ENCODE data around the gene HAL.

HAL gene

GRCh38 chr12:95990136-95990535 lies 6.0 kb downstream of the HAL start:
- no peak overlapping the region for H3K4me3 ChIP-seq (replicated peaks; ENCODE audit: low read depth, low read length)
- TF ChIP-seq, protein P1, sequence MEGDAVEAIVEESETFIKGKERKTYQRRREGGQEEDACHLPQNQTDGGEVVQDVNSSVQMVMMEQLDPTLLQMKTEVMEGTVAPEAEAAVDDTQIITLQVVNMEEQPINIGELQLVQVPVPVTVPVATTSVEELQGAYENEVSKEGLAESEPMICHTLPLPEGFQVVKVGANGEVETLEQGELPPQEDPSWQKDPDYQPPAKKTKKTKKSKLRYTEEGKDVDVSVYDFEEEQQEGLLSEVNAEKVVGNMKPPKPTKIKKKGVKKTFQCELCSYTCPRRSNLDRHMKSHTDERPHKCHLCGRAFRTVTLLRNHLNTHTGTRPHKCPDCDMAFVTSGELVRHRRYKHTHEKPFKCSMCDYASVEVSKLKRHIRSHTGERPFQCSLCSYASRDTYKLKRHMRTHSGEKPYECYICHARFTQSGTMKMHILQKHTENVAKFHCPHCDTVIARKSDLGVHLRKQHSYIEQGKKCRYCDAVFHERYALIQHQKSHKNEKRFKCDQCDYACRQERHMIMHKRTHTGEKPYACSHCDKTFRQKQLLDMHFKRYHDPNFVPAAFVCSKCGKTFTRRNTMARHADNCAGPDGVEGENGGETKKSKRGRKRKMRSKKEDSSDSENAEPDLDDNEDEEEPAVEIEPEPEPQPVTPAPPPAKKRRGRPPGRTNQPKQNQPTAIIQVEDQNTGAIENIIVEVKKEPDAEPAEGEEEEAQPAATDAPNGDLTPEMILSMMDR (IDR thresholded peaks at IDR 0.05; ENCODE audit: low read depth, low read length, missing control alignments) = no peak

DNA sequence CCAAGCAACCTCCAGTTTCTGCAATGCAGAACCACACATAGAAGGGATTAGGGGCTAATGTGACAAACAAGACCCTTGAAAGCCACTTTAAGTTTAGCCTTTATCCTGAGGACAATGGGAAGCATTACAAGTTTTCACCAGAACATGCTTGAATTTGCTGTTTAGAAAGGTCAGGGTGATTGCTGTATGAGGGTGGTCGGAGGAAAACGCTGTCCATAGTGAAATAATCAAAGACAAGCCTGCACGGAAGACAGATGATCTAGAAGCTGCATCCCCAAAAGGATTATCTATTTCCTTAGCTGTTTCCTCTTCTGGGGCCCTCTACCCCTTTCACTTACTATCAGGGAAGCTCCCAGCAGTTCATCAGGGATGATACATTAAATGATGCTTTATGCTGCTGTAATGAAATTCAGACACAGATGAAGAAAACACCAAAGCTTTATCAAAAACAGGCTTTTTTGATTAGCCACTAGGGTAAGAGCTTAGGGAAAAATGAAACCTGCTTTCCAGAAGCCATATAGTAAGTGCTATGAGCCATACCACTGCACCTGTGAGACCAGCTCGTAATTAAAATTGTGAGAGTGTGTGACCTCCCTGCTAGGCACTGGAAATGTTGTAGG lies 6.5 kb downstream of the HAL start:
- no peak overlapping the region for H3K4me3 ChIP-seq (replicated peaks; ENCODE audit: low read depth, low read length)
- TF ChIP-seq, protein P1 (IDR thresholded peaks at IDR 0.05; ENCODE audit: low read depth, low read length, missing control alignments) = no peak
- DNase-seq (ENCODE audit: extremely low read depth, low read depth) = no peak

More at GRCh38 chr12:95990136-95990535, 6.0 kb downstream of the HAL start:
- DNase-seq (ENCODE audit: extremely low read depth, low read depth) = no peak

DNA sequence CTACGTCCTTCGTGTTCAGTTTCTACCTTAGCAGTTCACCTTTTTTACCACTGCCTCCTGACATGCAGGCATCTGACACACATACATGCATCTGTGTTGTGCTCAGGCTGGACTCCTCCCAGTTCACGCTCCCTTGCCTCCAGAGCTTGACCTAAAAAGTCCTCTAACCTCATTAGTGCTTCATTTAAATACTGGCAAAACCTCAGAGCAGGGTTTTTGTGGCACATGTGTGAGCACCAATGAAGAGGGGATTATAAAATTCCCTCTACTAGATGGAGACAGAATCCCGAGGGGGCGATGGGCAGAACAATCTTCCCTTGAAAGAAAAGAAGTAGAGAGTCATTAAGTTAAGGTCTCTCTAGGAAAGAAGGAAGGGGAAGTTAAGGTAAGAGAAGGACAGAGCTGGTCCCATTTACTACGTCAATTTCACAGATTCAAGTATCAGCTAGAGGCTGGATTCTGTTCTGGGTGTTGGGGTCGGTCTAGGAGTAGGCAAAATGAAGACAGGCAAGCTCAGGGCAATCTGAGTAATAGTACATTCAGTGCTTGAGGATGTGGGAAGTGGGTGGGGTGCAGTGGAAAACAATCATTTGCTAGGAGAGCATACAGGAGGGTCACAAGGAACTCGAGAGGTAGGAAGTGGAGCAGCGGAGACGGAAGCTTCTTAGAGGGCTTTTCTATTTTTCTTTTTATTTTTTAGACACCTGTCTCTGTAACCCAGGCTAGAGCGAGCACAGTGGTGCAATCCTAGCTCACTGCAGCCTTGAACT lies 7.5 kb downstream of the HAL start:
- DNase-seq (ENCODE audit: extremely low read depth, low read depth) = no peak
- no peak overlapping the region for H3K4me3 ChIP-seq (replicated peaks; ENCODE audit: low read depth, low read length)
- TF ChIP-seq, protein P1 (IDR thresholded peaks at IDR 0.05; ENCODE audit: low read depth, low read length, missing control alignments) = no peak

- H3K4me3 ChIP-seq (replicated peaks; ENCODE audit: low read depth, low read length) = no peak overlapping the region
- TF ChIP-seq, protein P1 (IDR thresholded peaks at IDR 0.05; ENCODE audit: low read depth, low read length, missing control alignments) = no peak
- no peak for DNase-seq (ENCODE audit: extremely low read depth, low read depth)
Measured at GRCh38 chr12:95986635-95987570, 9.2 kb downstream of the HAL start.

GRCh38 chr12:95984682-95985081 lies 11.5 kb downstream of the HAL start:
- TF ChIP-seq, protein P1 (IDR thresholded peaks at IDR 0.05; ENCODE audit: low read depth, low read length, missing control alignments) = no peak
- no peak overlapping the region for H3K4me3 ChIP-seq (replicated peaks; ENCODE audit: low read depth, low read length)
- DNase-seq (ENCODE audit: extremely low read depth, low read depth) = no peak

DNA sequence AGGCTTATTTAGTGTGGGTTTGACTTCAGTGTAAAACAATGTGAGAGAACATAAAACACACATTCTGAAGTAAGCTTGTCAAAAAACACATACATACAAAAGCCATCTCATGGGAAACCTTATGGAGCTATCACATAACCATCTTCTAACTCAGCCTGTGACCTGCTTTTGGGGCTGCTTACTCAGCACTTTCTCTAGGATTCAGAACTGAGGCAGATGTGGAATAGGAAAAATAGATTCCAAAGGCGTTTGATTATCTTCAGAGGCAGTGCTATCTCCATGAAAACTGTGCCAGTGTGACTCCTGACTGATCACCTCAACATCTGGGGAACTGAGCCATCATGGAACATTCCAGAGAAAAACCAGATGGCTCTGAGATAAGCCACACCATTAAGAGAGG lies 13.5 kb downstream of the HAL start:
- TF ChIP-seq, protein P1 (IDR thresholded peaks at IDR 0.05; ENCODE audit: low read depth, low read length, missing control alignments) = no peak
- no peak overlapping the region for H3K4me3 ChIP-seq (replicated peaks; ENCODE audit: low read depth, low read length)
- no peak for DNase-seq (ENCODE audit: extremely low read depth, low read depth)
